PFSK-1 (cell line): Measurements from ENCODE around the gene DSEL.

Experiments
- TAF1 ChIP-seq: IDR thresholded peaks from 2 replicates; pipeline ENCODE4 v1.6.1; 2012; ENCODE audit warnings: low read length, control low read depth, borderline replicate concordance; ENCODE audit not compliant: insufficient read depth
- TF ChIP-seq, protein P1 (sequence below), 2 experiments: IDR thresholded peaks; 2 replicates each; pipeline versions ENCODE4 v1.6.1 to v1.8.0; 2011 to 2012; ENCODE audit warnings: low read depth in 2 of 2, low read length in 2 of 2, control low read depth in 1 of 2, inconsistent platforms in 1 of 2, mild to moderate bottlenecking in 1 of 2, moderate library complexity in 1 of 2; ENCODE audit not compliant: insufficient read depth in 1 of 2

DNA sequence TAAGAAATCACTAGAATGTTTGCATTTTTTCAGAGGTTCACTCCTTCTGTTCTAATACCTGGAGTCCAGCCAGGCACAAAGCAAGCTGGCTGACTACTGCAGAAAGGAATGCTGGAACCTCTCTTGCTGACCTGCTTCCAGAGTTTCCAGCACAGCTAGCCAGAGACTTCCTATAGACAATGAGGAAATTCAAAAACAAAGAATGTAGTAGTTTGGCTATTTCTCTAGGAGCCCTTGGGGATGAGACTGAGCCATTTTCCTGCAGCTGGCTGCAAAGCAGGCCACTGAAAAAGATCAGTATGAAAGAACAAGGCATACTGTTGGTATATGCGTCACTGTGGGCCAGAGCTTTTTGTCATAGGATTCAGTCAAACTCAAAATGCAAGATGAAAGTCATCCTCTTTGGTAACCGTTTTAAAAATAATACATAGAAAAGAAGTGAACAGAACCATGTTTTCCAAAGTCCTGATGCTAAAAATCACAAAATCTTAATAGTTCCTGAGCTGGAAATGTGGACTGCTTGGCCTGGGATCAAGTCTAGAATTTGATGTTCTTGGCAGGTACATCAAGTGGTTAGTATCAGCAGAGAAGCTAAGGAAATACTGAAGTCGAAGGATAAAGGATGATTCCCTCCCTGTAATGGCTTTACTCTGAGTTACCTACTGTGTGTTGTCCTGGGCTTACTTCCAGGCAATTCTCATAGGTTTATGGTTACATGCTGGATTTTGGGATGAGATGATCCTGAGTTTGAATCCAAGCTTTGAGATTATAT is 9.0 kb upstream of the DSEL start:
- no peak for TF ChIP-seq TAF1
- TF ChIP-seq, protein P1, sequence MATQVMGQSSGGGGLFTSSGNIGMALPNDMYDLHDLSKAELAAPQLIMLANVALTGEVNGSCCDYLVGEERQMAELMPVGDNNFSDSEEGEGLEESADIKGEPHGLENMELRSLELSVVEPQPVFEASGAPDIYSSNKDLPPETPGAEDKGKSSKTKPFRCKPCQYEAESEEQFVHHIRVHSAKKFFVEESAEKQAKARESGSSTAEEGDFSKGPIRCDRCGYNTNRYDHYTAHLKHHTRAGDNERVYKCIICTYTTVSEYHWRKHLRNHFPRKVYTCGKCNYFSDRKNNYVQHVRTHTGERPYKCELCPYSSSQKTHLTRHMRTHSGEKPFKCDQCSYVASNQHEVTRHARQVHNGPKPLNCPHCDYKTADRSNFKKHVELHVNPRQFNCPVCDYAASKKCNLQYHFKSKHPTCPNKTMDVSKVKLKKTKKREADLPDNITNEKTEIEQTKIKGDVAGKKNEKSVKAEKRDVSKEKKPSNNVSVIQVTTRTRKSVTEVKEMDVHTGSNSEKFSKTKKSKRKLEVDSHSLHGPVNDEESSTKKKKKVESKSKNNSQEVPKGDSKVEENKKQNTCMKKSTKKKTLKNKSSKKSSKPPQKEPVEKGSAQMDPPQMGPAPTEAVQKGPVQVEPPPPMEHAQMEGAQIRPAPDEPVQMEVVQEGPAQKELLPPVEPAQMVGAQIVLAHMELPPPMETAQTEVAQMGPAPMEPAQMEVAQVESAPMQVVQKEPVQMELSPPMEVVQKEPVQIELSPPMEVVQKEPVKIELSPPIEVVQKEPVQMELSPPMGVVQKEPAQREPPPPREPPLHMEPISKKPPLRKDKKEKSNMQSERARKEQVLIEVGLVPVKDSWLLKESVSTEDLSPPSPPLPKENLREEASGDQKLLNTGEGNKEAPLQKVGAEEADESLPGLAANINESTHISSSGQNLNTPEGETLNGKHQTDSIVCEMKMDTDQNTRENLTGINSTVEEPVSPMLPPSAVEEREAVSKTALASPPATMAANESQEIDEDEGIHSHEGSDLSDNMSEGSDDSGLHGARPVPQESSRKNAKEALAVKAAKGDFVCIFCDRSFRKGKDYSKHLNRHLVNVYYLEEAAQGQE (IDR thresholded peaks at IDR 0.05; ENCODE audit: insufficient read depth in 1 of 2, low read depth in 2 of 2, low read length in 2 of 2) = 0 out of 4 replicates have a peak, but pooled peaks of 1 of the 2 experiments have one; percentile 15
